CD4-positive, alpha-beta T cell (primary cell): ENCODE results near the gene KIF21B. TPM values are rescaled to one million over a fixed set of nuclear protein-coding genes. Genes with fewer than 3 reads are reported as not detected.

ENCODE experiments used
- ATAC-seq: fragments of 200-7000 bp; cut with Tn5 transposase; one replicate; pipeline ENCODE4 v1.10.0; 2022; ENCODE audit warnings: mild to moderate bottlenecking; ENCODE audit not compliant: poor library complexity
- CTCF ChIA-PET: fragments of 350-600 bp; sonication (Branson Sonifier 250); formaldehyde crosslinking; loops from one replicate; lab custom pipeline; 2021; ENCODE audit warnings: antibody characterized with exemption, inconsistent platforms; lab: Charles Lee
- POLR2A ChIA-PET: fragments of 350-600 bp; sonication (Branson Sonifier 250); formaldehyde crosslinking; loops from one replicate; lab custom pipeline; 2021; ENCODE audit warnings: antibody characterized with exemption, inconsistent platforms; lab: Charles Lee
- DNase-seq, 14 experiments: peaks; one replicate each; pipeline ENCODE4 v3.0.0-alpha.2; 2013 to 2020; ENCODE audit warnings: mixed read lengths in 2 of 14
- H3K27ac ChIP-seq, 2 donors: one replicate each; pipeline versions ENCODE4 v1.5.1 to v1.7.0; 2013; ENCODE audit warnings: low read length in 2 of 2, low read depth in 1 of 2, mild to moderate bottlenecking in 1 of 2
- H3K27me3 ChIP-seq, 2 experiments: 1 replicate in 1 of 2; 2 replicates in 1 of 2; pipeline versions ENCODE4 v1.6.1 to v1.7.0; 2013; ENCODE audit warnings: low read length in 2 of 2, control low read depth in 1 of 2, mild to moderate bottlenecking in 1 of 2, moderate library complexity in 1 of 2; ENCODE audit not compliant: insufficient read depth in 2 of 2, control insufficient read depth in 1 of 2
- H3K36me3 ChIP-seq: one replicate; pipeline ENCODE4 v1.6.1; 2013; ENCODE audit warnings: low read length, control low read depth; ENCODE audit not compliant: insufficient read depth
- H3K4me1 ChIP-seq: one replicate; pipeline ENCODE4 v1.6.1; 2013; ENCODE audit warnings: low read length, control low read depth; ENCODE audit not compliant: insufficient read depth
- H3K4me3 ChIP-seq: one replicate; pipeline ENCODE4 v1.5.1; 2013; ENCODE audit warnings: mild to moderate bottlenecking, low read length, moderate library complexity
- H3K9me3 ChIP-seq, 2 experiments: 1 replicate in 1 of 2; 2 replicates in 1 of 2; pipeline versions ENCODE4 v1.6.1 to v1.7.0; 2013; ENCODE audit warnings: low read length in 2 of 2, mild to moderate bottlenecking in 2 of 2, control low read depth in 1 of 2, moderate library complexity in 1 of 2; ENCODE audit not compliant: control insufficient read depth in 1 of 2, insufficient read depth in 1 of 2
- H3K27ac Mint-ChIP-seq: one replicate; pipeline ENCODE4 v1.8.0; 2020; ENCODE audit warnings: mixed read lengths
- H3K27me3 Mint-ChIP-seq: one replicate; pipeline ENCODE4 v1.8.0; 2021; ENCODE audit warnings: mixed read lengths
- H3K36me3 Mint-ChIP-seq: one replicate; pipeline ENCODE4 v1.8.0; 2021; ENCODE audit warnings: low read depth, mixed read lengths
- H3K4me1 Mint-ChIP-seq: one replicate; pipeline ENCODE4 v1.8.0; 2021; ENCODE audit warnings: low read depth, mixed read lengths
- H3K4me3 Mint-ChIP-seq: one replicate; pipeline ENCODE4 v1.8.0; 2020; ENCODE audit warnings: mild to moderate bottlenecking, mixed read lengths
- H3K9me3 Mint-ChIP-seq: one replicate; pipeline ENCODE4 v1.8.0; 2020; ENCODE audit warnings: mixed read lengths
- CTCF ChIP-seq: fragments of 200-600 bp; IDR thresholded peaks from one replicate; pipeline ENCODE4 v1.8.0; 2022; ENCODE audit warnings: antibody characterized with exemption, mild to moderate bottlenecking
- intact Hi-C, 2 experiments: fragments of 100-400 bp; cut with DNase I in 1 of 2; cut with micrococcal nuclease in 1 of 2; formaldehyde crosslinking; loops; one replicate each; pipeline versions ENCODE4 v1.15.1 to v1.9.0; 2023 to 2025; cut with DNase I, micrococcal nuclease
- total RNA-seq, 174 experiments: library from RNA in 2 of 174; stranded (reverse) in 2 of 174; gene quantifications; one replicate each; pipeline ENCODE4 v1.2.3 and lab custom pipeline; 2021 to 2026

The KIF21B gene
- total RNA-seq, 2 experiments from 2014 or later = 64.5 to 65.4 TPM

GRCh38 chr1:200949626-200950025 lies 73.9 kb downstream of the KIF21B start:
- DNase-seq (no peak), ATAC-seq (no peak)
- Histone ChIP-seq H3K36me3 (no peaks in the 10 kb centered on the region), H3K4me1 (no peaks in the 10 kb centered on the region), H3K27ac (no peak overlapping the region), H3K4me3 (no peak overlapping the region), H3K9me3 (peaks cover 0 to 10% of the 10 kb centered on the region in 2 experiments), H3K27me3 (no peaks in the 10 kb centered on the region)
- Mint-ChIP-seq H3K4me1 (no peaks in the 10 kb centered on the region), H3K27me3 (peaks cover 5% of the 10 kb centered on the region), H3K9me3 (peaks cover 1% of the 10 kb centered on the region), H3K27ac (no peak overlapping the region), H3K4me3 (no peak overlapping the region), H3K36me3 (no peaks in the 10 kb centered on the region)
- CTCF ChIA-PET = no interaction called here
- no peak for TF ChIP-seq CTCF
- POLR2A ChIA-PET = no interaction called here
- intact Hi-C loops = no loop called here

GRCh38 chr1:200947059-200947566 lies 76.4 kb downstream of the KIF21B start:
- ChIA-PET POLR2A (no interaction called here), CTCF (no interaction called here)
- Histone ChIP-seq H3K36me3 (no peaks in the 10 kb centered on the region), H3K4me1 (no peaks in the 10 kb centered on the region), H3K27ac (no peak overlapping the region), H3K9me3 (peaks cover 0 to 13% of the 10 kb centered on the region in 2 experiments), H3K4me3 (no peak overlapping the region), H3K27me3 (no peaks in the 10 kb centered on the region)
- no peaks in the 10 kb centered on the region for H3K4me1 Mint-ChIP-seq
- no peak for TF ChIP-seq CTCF
- H3K9me3 Mint-ChIP-seq = peaks cover 4% of the 10 kb centered on the region
- no peaks in the 10 kb centered on the region for H3K36me3 Mint-ChIP-seq
- no peak overlapping the region for H3K4me3 Mint-ChIP-seq
- intact Hi-C loops = no loop called here
- no peak for ATAC-seq
- no peak for DNase-seq
- H3K27me3 Mint-ChIP-seq = no peaks in the 10 kb centered on the region
- H3K27ac Mint-ChIP-seq = no peak overlapping the region

GRCh38 chr1:200945111-200945510 lies 78.4 kb downstream of the KIF21B start:
- CTCF ChIA-PET = no interaction called here
- Histone ChIP-seq H3K36me3 (no peaks in the 10 kb centered on the region), H3K4me1 (no peaks in the 10 kb centered on the region), H3K4me3 (no peak overlapping the region), H3K9me3 (peaks cover 0 to 13% of the 10 kb centered on the region in 2 experiments), H3K27me3 (no peaks in the 10 kb centered on the region), H3K27ac (no peak overlapping the region)
- DNase-seq (no peak), ATAC-seq (no peak)
- POLR2A ChIA-PET = no interaction called here
- intact Hi-C loops = no loop called here
- H3K27ac Mint-ChIP-seq = no peak overlapping the region
- no peak for TF ChIP-seq CTCF
- H3K9me3 Mint-ChIP-seq = peaks cover 11% of the 10 kb centered on the region
- no peaks in the 10 kb centered on the region for H3K27me3 Mint-ChIP-seq
- no peaks in the 10 kb centered on the region for H3K4me1 Mint-ChIP-seq
- no peak overlapping the region for H3K4me3 Mint-ChIP-seq
- peaks cover 7% of the 10 kb centered on the region for H3K36me3 Mint-ChIP-seq
